ENCODE results near the gene RTEL1. TPM values are rescaled to one million over a fixed set of nuclear protein-coding genes. Genes with fewer than 3 reads are reported as not detected.
A peak's percentile ranks its signal among the peaks of the same experiment; 100 is the strongest.

RTEL1 gene
- total RNA-seq, 2 donors from 2014 or later = 4.8 to 9.2 TPM

GRCh38 chr20:63619505-63619904 lies 38.6 kb upstream of the RTEL1 start:
- no peaks in the 10 kb centered on the region for H3K27me3 ChIP-seq
- H3K4me1 ChIP-seq = no peaks in the 10 kb centered on the region
- no peaks in the 10 kb centered on the region for H3K9me3 ChIP-seq
- no peak overlapping the region for H3K27ac ChIP-seq
- no peak for DNase-seq (ENCODE audit: low spot score)
- no peak for TF ChIP-seq CTCF (IDR thresholded peaks at IDR 0.05)
- no peak overlapping the region for H3K4me3 ChIP-seq
- H3K36me3 ChIP-seq = peaks cover 30% of the 10 kb centered on the region

GRCh38 chr20:63620991-63621390 lies 37.1 kb upstream of the RTEL1 start:
- no peak for DNase-seq (ENCODE audit: low spot score)
- peaks cover 30% of the 10 kb centered on the region for H3K36me3 ChIP-seq
- no peak for TF ChIP-seq CTCF (IDR thresholded peaks at IDR 0.05)
- H3K4me3 ChIP-seq = no peak overlapping the region
- H3K4me1 ChIP-seq = peaks cover 0 to 10% of the 10 kb centered on the region in 2 donors
- no peaks in the 10 kb centered on the region for H3K9me3 ChIP-seq
- H3K27me3 ChIP-seq = no peaks in the 10 kb centered on the region
- H3K27ac ChIP-seq = no peak overlapping the region

- Histone ChIP-seq H3K4me3 (no peak overlapping the region), H3K27ac (no peak overlapping the region), H3K27me3 (no peaks in the 10 kb centered on the region), H3K4me1 (peaks cover 0 to 12% of the 10 kb centered on the region in 2 donors), H3K9me3 (no peaks in the 10 kb centered on the region), H3K36me3 (peaks cover 21% of the 10 kb centered on the region)
- no peak for DNase-seq (ENCODE audit: low spot score)
- TF ChIP-seq CTCF (IDR thresholded peaks at IDR 0.05) = no peak
Observed at GRCh38 chr20:63622096-63622495, 36.0 kb upstream of the RTEL1 start.

GRCh38 chr20:63622732-63623131 lies 35.4 kb upstream of the RTEL1 start:
- H3K27me3 ChIP-seq = no peaks in the 10 kb centered on the region

GRCh38 chr20:63624486-63624885 lies 33.6 kb upstream of the RTEL1 start:
- DNase-seq (ENCODE audit: low spot score) = no peak
- H3K27ac ChIP-seq = no peak overlapping the region
- no peak overlapping the region for H3K4me3 ChIP-seq
- H3K36me3 ChIP-seq = no peaks in the 10 kb centered on the region
- TF ChIP-seq CTCF (IDR thresholded peaks at IDR 0.05) = no peak
- H3K27me3 ChIP-seq = no peaks in the 10 kb centered on the region
- peaks cover 0 to 29% of the 10 kb centered on the region in 2 donors for H3K4me1 ChIP-seq
- no peaks in the 10 kb centered on the region for H3K9me3 ChIP-seq

More at GRCh38 chr20:63622732-63623131, 35.4 kb upstream of the RTEL1 start:
- no peak for DNase-seq (ENCODE audit: low spot score)
- no peak overlapping the region for H3K27ac ChIP-seq
- no peak overlapping the region for H3K4me3 ChIP-seq
- no peak for TF ChIP-seq CTCF (IDR thresholded peaks at IDR 0.05)
- H3K9me3 ChIP-seq = no peaks in the 10 kb centered on the region
- H3K36me3 ChIP-seq = peaks cover 15% of the 10 kb centered on the region
- peaks cover 0 to 15% of the 10 kb centered on the region in 2 donors for H3K4me1 ChIP-seq

- peak overlapping the region; percentile 95 to 98 for H3K27ac ChIP-seq
- H3K27me3 ChIP-seq = no peaks in the 10 kb centered on the region
- no peak for DNase-seq (ENCODE audit: low spot score)
- H3K9me3 ChIP-seq = no peaks in the 10 kb centered on the region
- H3K4me1 ChIP-seq = peaks cover 0 to 33% of the 10 kb centered on the region in 2 donors
- H3K4me3 ChIP-seq = peak overlapping the region; percentile 87 to 98
- H3K36me3 ChIP-seq = no peaks in the 10 kb centered on the region
- TF ChIP-seq CTCF (IDR thresholded peaks at IDR 0.05) = no peak
Observed at GRCh38 chr20:63625771-63626423, 32.2 kb upstream of the RTEL1 start.

All from right atrium auricular region (tissue), 2 donors.